Measurements from ENCODE around the gene EIF6.
"Not testable (repeated sequence)": the region's sequence is repeated elsewhere in the genome, so short reads cannot be mapped to it uniquely, and the experiment has no call there.

EIF6 gene

DNA sequence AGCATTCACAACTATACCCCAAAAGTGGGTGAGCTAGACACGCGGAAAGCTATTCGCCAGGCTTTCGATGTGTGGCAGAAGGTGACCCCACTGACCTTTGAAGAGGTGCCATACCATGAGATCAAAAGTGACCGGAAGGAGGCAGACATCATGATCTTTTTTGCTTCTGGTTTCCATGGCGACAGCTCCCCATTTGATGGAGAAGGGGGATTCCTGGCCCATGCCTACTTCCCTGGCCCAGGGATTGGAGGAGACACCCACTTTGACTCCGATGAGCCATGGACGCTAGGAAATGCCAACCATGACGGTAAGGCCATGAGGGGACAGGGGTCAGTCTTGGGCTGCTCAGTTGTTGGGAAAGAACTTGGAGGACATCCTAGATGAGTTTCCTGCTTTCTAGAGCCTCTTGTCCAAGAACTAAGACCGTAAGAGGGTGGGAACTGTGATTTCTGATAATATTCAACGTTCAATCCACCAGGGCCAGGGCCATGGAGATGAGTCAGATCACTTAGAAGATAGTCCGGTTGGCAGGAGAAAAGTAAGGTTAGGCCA lies 30.0 kb downstream of the EIF6 start:
- DNase-seq, result no peak

DNA sequence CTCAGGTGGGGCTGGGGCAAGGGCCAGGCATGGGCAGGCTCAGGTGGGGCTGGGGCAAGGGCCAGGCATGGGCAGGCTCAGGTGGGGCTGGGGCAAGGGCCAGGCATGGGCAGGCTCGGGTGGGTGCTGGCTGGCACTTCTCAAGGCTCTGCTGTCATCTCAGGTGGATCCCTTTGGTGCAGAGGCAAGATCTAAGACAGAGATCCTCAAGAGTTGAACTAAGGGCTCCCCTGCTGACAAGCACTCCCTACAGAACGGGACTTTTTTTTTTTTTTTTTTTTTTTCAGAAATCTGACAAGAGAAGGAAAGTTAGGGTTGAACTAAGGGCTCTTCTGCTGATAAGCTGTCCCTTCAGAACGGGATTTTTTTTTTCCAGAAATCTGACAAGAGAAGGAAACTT lies 31.6 kb downstream of the EIF6 start:
- peak in 1 of 5 experiments; percentile 21 for DNase-seq

DNA sequence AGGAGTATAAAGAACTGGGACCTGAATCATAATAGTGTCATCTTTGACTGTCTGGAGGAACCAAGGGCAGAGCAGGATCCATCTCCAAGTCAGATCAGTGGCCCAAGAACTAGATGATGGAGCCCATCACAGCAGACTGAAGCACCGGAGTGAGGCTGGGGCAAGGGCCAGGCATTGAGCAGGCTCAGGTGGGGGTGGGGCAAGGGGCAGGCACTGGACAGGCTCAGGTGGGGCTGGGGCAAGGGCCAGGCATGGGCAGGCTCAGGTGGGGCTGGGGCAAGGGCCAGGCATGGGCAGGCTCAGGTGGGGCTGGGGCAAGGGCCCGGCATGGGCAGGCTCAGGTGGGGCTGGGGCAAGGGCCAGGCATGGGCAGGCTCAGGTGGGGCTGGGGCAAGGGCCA lies 32.0 kb downstream of the EIF6 start:
- DNase-seq, result not testable (repeated sequence)

DNA sequence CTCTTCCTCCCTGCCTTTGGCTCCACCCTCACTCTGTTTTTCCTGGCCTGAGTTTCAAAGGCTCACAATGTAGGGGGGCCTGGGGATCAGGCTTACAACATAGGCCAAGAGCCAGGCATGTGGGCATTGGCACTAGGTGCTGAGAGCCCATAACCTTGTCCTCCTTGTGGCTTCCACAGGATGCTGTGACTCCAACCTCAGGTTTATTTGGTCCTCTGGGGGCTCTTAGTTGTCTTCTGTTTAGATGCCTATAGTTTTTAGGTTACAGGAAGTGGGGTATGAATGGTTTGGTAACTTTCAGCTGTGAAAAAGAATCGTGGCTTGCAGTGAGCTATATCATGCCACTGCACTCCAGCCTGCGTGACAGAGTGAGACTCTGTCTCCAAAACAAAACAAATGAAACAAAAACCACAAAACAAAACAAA lies 32.5 kb downstream of the EIF6 start:
- peak in 2 of 5 experiments; percentile 87 to 93 for DNase-seq

DNA sequence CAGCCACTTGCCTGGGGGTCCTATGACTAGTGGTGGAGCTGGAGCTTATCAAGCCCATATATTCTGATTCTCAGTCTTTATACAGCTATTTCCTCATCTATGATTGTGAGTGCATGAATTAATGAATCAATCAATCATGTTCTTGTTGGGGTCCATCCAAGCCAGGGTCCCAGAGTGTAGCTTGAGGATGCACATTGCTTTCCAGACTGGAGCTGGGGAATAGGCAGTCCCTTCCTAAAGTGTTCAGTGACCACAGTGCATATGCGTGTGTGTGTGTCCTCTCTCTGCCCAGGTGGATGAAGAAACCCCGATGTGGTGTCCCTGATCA lies 33.0 kb downstream of the EIF6 start:
- no peak for DNase-seq

DNA sequence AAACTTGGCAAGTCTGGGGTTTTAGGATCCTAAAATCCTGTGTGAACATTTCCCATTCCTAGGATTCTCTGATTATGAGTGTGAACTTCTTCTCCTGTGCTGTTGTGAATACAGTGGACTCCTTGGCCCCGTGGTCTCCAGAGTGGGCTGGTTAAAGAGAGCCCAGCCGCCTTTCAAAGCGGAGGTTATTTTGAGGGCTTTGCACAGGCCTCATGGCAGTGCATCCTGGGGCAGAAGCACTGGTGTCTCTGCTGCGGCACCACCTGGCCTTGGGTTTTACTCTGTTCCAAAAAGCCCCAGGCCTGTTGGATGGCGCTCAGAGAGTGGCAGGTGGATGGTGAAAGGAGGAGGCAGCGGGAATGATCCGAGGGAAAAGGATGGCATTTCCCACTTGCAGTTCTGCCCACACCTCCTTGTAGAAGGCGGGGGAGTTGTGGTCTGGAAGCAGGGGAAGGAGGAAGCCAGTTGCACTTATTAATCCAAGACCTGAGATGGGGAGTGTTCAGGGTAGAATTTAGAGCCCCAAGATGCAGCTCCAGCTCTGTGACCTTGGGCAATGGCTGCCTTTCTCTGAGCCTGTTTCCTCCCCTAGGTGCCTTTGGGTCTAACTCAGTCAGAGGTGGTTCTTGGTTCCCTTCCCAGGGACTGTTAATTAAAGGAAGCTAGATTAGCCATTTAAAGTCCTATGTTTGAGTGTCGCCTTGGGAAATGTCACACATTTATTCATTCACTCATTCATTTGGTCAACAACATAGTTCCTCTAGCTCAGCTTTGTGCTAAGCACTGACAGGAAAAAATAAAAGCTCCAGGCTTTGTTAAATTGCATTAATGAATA lies 35.7 kb downstream of the EIF6 start:
- no peak for DNase-seq

DNA sequence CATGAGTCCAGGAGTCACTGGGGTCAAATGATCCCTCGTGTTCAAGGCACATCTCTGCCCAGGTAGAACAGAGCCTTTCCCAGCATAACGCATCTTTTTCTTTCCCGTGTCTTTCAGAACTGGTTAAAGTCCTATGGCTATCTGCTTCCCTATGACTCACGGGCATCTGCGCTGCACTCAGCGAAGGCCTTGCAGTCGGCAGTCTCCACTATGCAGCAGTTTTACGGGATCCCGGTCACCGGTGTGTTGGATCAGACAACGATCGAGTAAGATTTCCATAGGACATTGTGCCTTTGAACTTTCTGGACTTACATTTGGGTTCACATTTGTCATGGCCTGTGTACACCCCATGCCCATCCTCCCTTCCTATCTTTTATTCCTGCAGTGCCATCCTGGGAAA lies 37.8 kb downstream of the EIF6 start:
- no peak for DNase-seq

DNA sequence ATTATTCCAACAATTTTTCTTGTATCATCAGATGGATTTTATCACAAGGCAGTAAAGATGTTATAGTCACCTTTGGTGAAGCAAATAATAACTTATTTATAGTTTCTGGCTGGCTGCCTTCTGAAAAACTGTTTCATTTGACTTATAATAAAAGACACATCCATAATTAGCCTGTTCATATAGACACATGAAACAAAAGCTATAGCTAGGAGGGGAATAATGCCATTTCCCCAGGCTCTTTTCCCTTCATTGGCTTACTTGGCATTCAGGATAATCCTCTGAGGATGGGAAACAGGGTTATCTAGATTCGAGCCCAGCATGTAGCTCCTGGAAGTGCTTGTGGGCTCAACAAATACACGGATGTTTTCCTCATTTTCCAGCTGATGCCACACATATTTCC lies 40.6 kb downstream of the EIF6 start:
- DNase-seq, result no peak

DNA sequence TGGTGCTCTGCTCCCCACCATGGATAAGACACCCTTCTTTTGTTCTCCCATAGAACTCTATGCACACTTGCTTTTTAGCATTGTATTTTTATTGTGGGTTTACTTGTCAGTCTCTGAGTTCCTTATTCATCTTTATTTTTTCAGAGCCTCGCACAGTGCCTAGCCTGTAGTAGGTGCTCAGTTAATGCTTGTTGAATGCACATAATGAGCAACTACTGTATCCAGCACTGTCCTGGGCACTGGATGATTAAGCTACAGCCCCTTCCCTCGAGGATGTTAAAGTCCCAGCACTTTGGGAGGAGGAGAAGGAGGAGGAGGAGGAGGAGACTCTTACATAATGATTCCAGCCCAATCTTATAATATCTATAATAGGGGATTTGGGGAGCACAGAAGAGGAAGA lies 41.3 kb downstream of the EIF6 start:
- DNase-seq, result no peak

DNA sequence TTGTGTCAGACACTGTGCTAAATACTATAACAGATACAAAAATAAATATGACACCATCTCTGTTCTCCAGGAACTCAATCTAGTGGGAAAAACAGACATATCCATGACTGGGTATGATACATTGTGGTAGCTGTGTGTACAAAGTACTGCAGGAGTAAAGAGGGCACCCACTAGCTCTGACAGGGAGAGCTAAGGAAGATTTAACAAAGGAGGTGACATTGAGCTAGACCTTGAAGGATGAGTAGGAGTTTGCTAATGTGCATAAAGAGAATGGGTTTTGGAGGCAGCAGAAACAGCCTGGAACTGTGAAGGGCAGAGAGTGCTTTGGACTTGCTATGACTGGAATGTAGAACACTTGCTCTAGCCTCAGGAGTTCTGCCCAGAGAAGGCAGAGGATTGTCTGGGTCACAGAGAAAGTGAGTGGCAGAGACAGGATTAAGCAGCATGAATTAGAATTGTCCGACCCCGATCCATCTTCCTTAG lies 43.7 kb downstream of the EIF6 start:
- no peak for DNase-seq

DNA sequence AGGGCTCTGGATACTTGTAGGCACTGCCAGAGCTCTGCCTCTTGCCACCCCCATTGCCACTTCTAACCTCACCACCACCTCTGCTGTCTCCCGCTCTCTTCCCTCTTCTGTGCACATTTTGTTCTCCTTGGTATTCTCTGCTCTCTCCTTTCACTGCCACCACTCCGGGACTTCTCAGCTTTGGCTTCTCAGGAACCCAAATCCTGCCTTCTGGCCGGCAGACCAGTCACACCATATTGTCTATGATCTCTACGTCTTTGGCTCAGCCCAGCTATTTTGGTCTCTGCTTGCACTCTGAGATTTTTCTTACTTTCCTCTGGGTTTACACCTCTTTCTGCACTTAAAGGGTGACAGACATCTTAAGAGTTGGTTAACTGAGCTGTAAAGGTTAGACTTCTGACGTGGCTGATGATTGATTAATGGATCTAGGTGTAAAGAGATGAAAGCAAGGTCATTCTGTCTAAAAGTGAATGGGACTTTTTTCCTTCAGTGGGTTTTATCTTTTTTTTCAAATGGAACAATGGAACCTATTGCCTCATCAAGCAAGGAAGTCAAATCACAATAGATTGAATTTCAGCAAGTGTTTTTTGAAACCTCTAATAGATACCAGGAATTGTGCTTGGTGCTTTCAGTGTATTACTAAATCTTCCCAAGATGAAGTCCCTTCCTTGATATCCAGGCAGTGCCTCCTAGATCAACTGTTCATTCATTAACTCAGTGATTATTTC lies 44.3 kb downstream of the EIF6 start:
- DNase-seq, result no peak

DNA sequence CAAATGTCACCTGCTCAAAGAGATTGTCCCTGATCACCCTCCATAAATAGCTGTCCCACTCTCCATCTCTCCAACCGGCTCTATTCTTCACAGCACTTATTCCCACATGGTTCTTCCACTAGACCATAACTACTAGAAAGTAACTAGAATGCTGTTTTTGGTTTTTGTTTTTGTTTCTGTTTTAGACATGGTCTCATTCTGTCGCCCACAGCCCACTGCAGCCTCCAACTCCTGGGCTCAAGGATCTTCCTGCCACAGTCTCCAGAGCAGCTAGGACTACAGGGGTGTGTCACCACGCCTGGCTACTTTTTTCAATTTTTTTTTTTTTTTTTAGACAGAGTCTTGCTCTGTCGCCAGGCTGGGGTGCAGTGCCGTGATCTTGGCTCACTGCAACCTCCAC lies 45.8 kb downstream of the EIF6 start:
- no peak for DNase-seq

DNA sequence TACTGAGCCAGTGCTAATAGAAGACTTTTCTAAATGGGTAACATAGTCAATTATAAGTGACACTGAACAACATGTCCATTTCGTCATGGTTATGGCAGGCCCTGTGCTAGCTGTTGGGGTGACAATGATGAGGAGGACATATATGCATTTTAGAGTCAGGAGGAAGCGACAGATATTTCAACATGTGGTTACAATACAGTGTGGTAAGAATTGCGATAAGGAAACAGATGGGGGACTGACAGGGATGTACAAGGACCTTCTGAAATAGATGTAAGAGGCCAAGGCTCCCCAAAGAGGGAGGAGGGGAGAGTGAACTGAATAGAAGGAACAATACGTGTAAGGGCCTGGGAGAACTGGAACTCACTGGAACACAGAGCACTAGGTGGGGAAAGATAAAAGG lies 46.4 kb downstream of the EIF6 start:
- DNase-seq, result no peak

DNA sequence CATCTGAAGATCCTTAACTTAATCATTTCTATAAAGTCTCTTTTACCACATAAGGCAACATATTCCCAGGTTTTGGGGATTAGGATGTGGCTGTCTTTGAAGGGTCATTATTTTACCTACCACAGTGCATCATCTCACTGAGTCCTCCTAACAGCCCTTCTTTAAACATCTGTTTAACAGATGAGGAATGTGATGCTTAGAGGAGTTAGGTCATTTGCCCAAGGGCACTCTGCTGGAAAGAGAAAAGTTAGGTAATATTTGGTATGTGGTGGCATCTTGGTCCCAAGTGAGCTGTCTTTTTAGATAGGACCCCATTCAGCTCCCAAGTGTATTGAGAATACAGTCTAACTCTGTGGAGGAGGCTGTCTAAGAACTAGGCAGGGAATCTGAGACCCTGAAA lies 47.1 kb downstream of the EIF6 start:
- DNase-seq, result no peak

DNA sequence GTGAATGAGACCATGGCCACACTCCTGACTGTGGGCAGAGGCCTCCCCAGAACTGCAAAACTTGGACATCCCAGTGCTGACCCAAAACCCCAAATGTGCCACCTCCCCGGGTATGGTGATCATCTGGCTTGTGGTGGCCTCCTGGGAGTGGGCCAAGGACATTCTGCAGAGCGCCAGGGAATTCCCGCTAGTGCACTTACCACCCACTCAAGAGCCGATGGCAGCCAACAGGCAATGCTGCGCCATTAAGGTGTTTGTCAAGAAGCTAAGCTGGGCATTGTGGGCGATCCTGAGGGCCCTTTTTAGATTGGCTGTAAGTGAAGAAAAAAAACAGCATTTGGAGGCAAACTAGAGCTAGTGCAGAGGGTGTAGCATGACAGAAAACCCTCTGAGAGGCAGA lies 48.7 kb downstream of the EIF6 start:
- no peak for DNase-seq

DNA sequence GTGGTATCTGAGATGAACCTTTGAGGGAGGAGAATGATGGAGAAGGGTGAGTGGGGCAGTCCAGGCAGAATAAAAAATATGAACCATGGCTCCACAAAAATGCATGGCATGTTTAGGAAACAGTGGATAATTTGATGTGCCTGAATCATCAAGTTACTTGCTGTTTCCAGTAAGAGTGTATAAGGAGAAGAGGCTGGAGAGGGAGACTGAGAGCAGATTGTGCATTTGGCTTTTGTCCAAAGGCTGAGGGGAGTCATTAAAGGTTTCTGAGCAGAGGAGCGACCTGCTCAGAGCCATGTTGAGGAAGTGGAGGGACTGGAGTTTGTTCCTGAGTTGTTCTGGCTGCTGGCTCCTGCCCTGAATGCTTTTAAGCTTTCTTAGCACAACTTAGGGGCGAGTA lies 52.0 kb downstream of the EIF6 start:
- no peak for DNase-seq

All from T-helper 2 cell (primary cell).